Measurements from ENCODE around the gene SEC62. TPM values are rescaled to one million over a fixed set of nuclear protein-coding genes. Genes with fewer than 3 reads are reported as not detected.

The SEC62 gene
- total RNA-seq, 1 donor from 2014 or later: 75.4 TPM

DNA sequence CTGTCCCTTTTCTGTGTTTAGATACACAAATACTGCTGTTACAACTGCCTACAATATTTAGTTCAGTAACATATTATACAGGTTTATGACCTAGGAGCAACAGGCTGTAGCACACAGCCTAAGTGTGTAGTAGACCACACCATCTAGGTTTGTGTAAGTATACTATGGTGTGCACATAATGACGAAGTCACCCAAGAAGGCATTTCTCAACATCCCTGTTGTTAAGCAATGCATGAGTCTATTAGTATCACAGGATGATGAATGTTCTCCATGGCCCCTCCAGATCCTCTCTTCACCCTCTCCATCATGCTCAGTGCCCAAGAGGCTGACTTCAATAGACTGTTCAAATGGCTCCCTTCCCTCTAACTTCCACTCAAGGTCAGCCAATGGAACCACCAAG, 14.6 kb upstream of the SEC62 start:
- H3K27ac Mint-ChIP-seq: no peak overlapping the region
- peaks cover 9% of the 10 kb centered on the region for H3K4me1 Mint-ChIP-seq (ENCODE audit: low read depth)
- H3K27me3 Mint-ChIP-seq (ENCODE audit: insufficient read depth): no peaks in the 10 kb centered on the region
- no peaks in the 10 kb centered on the region for H3K36me3 Mint-ChIP-seq (ENCODE audit: low read depth)
- intact Hi-C loops (cut with micrococcal nuclease): no loop called here
- DNase-seq (ENCODE audit: low spot score): no peak
- no peak overlapping the region for H3K4me3 Mint-ChIP-seq
- H3K9me3 Mint-ChIP-seq: no peaks in the 10 kb centered on the region

DNA sequence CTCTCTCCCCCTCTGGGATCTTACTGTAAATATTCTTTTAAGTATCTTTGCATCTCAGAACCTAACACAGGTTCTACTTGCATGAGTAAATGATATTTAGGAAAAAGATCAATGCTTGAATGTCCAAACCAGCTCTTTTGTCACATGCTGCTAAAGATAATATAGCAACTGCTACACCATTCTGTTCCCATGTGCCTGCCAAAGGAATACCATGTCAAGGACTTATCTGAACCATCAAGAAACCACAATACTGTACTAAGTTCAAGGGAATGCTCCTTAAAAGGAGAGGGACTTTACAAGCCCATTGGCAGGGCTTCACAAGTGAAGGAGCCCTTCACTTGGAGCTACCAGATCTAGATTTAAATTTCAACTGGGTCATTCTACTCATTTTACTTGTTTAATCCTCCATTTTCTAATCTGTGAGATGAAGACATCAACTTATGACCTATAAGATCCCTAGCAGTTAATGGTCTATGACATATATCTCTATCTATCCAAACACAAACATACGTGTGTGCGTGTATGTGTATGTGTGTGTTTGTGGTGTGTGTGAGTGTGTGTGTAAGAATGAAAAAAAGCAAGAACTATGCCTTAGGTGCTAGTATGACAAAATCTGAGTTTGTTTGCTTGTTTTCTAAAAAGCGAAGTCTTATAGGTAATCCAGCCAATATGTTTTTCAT, 13.0 kb upstream of the SEC62 start:
- Mint-ChIP-seq H3K4me3 (no peak overlapping the region), H3K9me3 (no peaks in the 10 kb centered on the region), H3K27me3 (ENCODE audit: insufficient read depth) (peaks cover 5% of the 10 kb centered on the region), H3K27ac (no peak overlapping the region), H3K4me1 (ENCODE audit: low read depth) (peaks cover 9% of the 10 kb centered on the region), H3K36me3 (ENCODE audit: low read depth) (no peaks in the 10 kb centered on the region)
- intact Hi-C loops (cut with micrococcal nuclease): no loop called here
- DNase-seq (ENCODE audit: low spot score): no peak

DNA sequence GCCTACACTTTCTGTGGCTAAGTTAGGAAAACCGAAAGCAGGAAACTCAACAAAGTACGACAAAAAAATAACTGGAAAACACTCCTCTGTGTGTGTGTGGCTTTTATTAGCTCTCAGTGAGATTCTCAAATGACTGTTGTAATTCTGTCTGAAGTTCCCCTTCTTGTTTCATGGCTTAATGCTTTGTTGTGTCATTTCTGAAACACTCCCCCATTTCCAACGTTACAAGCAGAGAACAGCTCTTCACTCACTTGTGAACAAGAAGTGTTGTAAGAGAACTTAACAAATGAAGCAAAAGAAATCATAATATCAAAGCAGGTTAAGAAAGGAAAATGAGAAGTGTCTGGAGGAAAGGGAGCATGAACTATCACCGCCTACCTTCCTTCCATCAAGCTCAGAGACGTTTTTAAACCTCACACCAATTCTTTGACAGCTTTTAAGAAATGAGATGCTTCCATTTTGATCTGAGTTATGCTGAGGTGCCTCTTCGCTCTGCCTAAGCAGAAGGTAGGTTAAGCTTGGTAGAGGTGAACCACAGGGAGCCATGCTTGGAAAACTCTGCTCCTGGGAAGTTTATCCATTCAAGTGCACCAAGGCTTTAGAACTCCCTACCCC, 12.4 kb upstream of the SEC62 start:
- intact Hi-C loops (cut with micrococcal nuclease): no loop called here
- Mint-ChIP-seq H3K27me3 (ENCODE audit: insufficient read depth) (peaks cover 5% of the 10 kb centered on the region), H3K27ac (no peak overlapping the region), H3K9me3 (no peaks in the 10 kb centered on the region), H3K4me1 (ENCODE audit: low read depth) (peaks cover 9% of the 10 kb centered on the region), H3K36me3 (ENCODE audit: low read depth) (no peaks in the 10 kb centered on the region), H3K4me3 (no peak overlapping the region)
- no peak for DNase-seq (ENCODE audit: low spot score)

DNA sequence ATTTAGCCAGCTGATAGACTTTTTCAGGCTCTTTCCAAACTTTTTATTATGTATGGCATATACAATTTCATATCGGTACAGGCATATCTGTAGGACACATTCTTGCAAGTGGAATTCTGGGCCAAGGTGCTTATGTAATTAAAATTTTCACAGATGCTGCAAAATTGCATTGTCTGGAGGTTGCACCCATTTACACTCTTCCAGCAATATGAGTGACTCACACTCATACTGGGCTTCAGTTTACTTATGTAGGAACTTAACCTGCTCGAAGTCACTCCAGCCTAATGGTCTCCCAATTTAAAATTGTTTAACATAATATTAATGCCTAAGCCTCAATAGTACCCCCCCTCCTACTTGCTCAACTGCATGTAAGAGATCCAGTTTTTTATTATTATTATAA, 11.2 kb upstream of the SEC62 start:
- peaks cover 5% of the 10 kb centered on the region for H3K27me3 Mint-ChIP-seq (ENCODE audit: insufficient read depth)
- no peak overlapping the region for H3K4me3 Mint-ChIP-seq
- H3K9me3 Mint-ChIP-seq: no peaks in the 10 kb centered on the region
- no peak for DNase-seq (ENCODE audit: low spot score)
- intact Hi-C loops (cut with micrococcal nuclease): no loop called here
- H3K4me1 Mint-ChIP-seq (ENCODE audit: low read depth): peaks cover 9% of the 10 kb centered on the region
- H3K36me3 Mint-ChIP-seq (ENCODE audit: low read depth): no peaks in the 10 kb centered on the region
- no peak overlapping the region for H3K27ac Mint-ChIP-seq

DNA sequence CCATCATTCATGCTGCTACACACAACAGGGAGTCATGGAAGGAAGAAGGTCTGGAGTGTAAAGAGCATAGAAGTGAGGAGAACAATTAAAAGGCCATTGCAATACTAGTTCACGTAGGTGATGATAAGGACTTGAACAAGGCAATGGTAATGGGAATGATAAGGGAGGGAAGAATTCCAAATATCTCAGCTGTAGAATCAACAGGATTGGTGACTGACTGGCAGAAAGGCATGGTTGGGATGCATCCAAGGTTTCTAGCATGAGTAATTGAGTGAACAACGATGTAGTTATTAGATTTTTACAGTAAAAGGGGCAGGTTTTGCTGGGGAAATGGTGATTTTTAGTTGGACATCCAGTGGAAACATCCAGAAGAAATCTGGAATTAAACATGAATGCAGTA, 2.4 kb upstream of the SEC62 start:
- DNase-seq (ENCODE audit: low spot score): no peak
- Mint-ChIP-seq H3K4me1 (ENCODE audit: low read depth) (peaks cover 32% of the 10 kb centered on the region), H3K4me3 (no peak overlapping the region), H3K36me3 (ENCODE audit: low read depth) (peaks cover 9% of the 10 kb centered on the region), H3K27ac (no peak overlapping the region), H3K27me3 (ENCODE audit: insufficient read depth) (peaks cover 2% of the 10 kb centered on the region), H3K9me3 (no peaks in the 10 kb centered on the region)
- intact Hi-C loops (cut with micrococcal nuclease): no loop called here

DNA sequence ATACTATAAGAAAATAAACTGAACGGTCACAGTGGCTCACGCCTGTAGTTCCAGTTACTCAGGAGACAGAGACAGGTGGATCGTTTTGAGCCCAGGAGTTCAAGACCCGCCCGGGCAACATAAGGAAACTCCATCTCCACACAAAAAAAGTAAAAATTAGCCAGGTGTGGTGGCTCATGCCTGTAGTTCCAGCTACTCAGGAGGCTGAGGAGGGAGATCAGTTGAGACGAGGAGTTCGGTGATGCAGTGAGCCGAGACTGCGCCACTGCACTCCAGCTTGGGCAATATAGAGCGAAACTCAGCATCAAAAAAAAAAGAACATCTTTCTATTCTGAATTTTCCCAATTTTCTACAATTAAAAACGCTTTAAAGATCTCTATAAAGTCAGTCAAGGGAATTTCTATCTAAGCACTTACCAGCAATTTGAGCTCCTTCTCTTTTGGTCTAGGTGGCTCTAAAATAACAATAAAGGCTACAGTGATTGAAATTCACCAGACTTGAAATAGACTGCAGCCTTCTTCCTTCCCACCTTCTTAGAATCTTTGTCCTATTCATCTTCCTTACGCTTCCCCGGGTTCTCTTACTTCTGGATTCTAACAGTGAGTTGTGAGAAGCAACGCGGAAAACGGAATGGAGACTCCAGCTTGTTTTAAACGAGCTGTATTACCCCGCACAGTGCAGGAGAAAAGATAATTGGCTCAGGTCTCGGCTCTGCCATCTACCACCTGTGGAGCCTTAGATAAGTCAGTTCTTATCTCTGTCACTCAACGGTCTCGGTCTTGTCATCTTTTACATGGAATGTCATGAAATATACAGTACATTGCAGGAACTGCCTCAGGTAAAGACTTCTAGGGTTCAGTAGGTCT, 812 bp upstream of the SEC62 start:
- peak overlapping the region; percentile 99 for H3K27ac Mint-ChIP-seq
- H3K27me3 Mint-ChIP-seq (ENCODE audit: insufficient read depth): peaks cover 2% of the 10 kb centered on the region
- H3K4me3 Mint-ChIP-seq: peak overlapping the region; percentile 91
- no peaks in the 10 kb centered on the region for H3K9me3 Mint-ChIP-seq
- intact Hi-C loops (cut with micrococcal nuclease): loop anchor here (1.0 to 2.0 kb wide), 5 partner anchors 71 to 257 kb away; partner anchors contain the start of genes GPR160, PHC3 and PRKCI
- peaks cover 42% of the 10 kb centered on the region for H3K4me1 Mint-ChIP-seq (ENCODE audit: low read depth)
- DNase-seq (ENCODE audit: low spot score): no peak
- peaks cover 12% of the 10 kb centered on the region for H3K36me3 Mint-ChIP-seq (ENCODE audit: low read depth)

DNA sequence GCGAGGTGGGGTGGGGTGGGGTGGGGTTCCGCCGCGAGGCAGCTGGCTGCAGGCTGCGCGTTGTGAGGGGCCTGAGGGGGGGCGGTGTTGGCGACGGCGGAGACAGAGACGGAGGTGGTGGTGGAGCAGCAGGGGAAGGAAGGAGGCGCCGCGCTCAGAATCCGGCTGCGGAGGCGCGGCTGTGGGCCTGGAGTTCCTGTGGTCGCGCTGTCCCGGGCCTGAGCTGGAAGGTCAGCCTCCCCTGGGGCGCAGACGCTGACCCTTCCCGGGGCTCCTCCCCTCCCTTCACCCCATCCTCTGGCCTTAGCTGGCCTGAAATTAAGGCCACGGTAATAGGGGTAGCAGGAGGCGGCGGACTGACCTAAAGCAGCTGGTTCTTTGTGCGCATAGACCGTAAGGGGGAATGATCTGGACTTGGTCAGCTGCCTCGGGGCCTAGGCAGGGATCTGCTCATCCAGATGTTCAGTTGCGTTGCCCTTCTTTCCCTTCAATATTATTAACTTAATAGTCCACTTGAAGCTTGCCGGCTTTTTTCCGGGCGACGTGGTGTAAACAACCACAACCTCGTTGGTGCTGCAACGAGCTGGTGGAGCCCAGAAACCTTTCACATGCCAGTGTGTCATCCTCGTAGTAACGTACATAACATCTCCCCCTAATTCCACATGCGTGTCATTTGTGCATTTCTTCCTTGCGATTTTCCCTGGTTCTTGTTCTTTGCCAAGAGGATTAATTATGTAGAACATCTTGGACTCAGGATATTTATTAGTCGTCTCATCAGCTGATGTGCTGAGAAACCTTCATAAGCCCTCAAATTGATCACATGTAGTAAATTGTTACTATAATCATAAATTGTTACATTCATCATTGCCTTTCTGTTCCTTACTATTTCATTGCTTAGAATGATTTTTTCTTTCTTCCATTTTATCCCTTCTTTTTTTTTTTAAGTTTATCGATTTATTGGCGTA, 626 bp downstream of the SEC62 start:
- H3K27me3 Mint-ChIP-seq (ENCODE audit: insufficient read depth): peaks cover 2% of the 10 kb centered on the region
- H3K36me3 Mint-ChIP-seq (ENCODE audit: low read depth): peaks cover 17% of the 10 kb centered on the region
- intact Hi-C loops (cut with micrococcal nuclease): loop anchor here (1.0 to 2.0 kb wide), 8 partner anchors 13 to 256 kb away; partner anchors contain the start of genes GPR160, PHC3 and PRKCI
- peaks cover 48% of the 10 kb centered on the region for H3K4me1 Mint-ChIP-seq (ENCODE audit: low read depth)
- peak overlapping the region; percentile 99 for H3K27ac Mint-ChIP-seq
- H3K4me3 Mint-ChIP-seq: peak overlapping the region; percentile 91
- no peaks in the 10 kb centered on the region for H3K9me3 Mint-ChIP-seq
- no peak for DNase-seq (ENCODE audit: low spot score)

DNA sequence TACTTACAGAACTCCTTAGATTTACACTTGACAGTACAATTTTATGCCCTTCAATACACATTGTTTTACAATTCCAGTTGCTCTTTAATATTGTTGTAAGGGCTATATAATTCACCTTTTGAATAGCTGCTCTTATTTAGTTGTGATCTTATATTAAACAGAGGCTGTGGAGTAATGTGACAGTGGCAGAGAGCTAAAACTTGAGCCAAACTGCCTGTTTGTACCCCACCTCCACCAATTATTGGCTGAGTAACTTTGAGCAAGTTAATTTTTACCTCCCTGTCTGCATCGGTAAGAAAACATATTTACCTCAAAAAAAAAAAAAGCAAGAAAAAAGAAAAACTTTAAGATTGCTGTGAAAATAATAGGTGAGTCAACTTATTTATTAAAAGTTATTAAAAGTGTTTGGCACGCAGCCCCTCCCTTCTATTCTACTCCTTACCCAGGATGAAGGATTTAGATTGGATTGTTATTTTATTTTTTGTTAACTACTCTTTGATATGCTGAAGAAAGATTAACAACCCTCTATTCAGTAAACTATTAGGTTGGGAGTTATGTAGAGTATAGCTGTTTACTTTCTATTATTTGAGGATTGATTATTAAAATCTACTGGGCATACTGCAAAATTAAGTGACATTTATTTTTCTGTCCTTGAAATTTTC, 1.7 kb downstream of the SEC62 start:
- H3K27ac Mint-ChIP-seq: no peak overlapping the region
- peak overlapping the region; percentile 91 for H3K4me3 Mint-ChIP-seq
- H3K36me3 Mint-ChIP-seq (ENCODE audit: low read depth): peaks cover 20% of the 10 kb centered on the region
- no peaks in the 10 kb centered on the region for H3K9me3 Mint-ChIP-seq
- H3K27me3 Mint-ChIP-seq (ENCODE audit: insufficient read depth): peaks cover 2% of the 10 kb centered on the region
- DNase-seq (ENCODE audit: low spot score): no peak
- peaks cover 49% of the 10 kb centered on the region for H3K4me1 Mint-ChIP-seq (ENCODE audit: low read depth)
- intact Hi-C loops (cut with micrococcal nuclease): no loop called here

DNA sequence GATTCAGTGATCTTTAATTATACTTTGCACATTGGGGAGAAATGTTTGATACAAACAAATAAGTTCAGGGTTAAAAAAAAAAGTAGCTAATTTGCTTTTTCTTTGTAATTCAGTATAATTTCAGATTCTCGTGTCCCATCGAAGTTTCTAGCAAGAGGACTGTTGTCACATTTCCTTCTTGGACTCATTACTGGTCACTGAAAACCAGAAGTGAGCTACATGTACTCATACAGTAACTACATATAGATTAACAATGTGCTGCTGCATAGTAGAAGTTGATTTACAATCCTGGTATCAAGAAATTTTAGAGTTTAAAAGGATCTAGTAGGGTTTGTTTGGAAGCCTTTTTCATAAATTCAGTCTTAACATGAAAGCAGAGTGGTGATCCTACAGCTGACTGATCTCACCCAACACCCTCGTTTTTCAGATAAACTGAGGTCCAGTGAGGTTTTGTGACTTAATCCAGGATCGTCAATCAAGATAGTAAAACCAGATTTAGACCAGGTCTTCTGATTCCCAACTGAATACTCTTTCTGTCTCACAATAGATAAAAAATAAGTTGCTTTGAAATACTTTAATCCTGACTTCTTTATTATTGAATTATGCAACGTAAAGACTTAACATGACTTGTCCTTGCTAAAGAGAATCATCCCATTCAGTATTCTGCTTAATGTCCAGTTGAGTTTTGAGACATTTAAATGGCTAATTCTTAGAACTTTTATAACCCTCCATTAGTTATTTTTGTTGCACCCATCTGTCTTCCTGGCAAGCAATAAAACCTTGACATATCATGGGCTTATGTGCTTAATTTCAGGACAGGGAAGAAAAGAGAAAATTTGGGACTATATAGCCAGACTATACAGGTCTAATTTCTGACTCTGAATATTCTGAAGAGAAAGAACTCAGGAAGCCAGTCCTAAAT, 2.8 kb downstream of the SEC62 start:
- Mint-ChIP-seq H3K4me3 (peak overlapping the region; percentile 91), H3K27ac (no peak overlapping the region), H3K36me3 (ENCODE audit: low read depth) (peaks cover 29% of the 10 kb centered on the region), H3K9me3 (no peaks in the 10 kb centered on the region), H3K27me3 (ENCODE audit: insufficient read depth) (peaks cover 2% of the 10 kb centered on the region), H3K4me1 (ENCODE audit: low read depth) (peaks cover 57% of the 10 kb centered on the region)
- DNase-seq (ENCODE audit: low spot score): no peak
- intact Hi-C loops (cut with micrococcal nuclease): loop anchor here (1.0 kb wide), 1 partner anchor 24 kb away; no protein-coding TSS in a partner anchor

DNA sequence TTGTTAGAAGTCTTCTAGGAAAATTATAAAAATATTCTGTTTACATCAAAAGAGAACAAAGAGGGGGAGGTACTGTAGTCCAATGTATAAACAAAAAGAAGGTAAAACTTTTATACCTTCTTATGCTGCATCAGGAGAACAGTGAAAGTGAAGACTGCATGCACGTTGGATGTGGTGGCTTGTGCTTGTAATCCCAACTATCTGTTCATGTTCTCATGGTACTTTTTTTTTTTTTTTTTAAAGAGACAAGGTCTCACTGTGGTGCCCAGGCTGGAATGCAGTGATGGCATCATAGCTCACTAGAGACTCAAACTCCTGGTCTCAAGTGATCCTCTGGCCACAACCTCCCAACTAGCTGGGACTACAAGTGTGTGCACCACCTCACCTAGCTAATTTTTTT, 4.2 kb downstream of the SEC62 start:
- Mint-ChIP-seq H3K9me3 (no peaks in the 10 kb centered on the region), H3K4me1 (ENCODE audit: low read depth) (peaks cover 53% of the 10 kb centered on the region), H3K4me3 (no peak overlapping the region), H3K27ac (no peak overlapping the region), H3K36me3 (ENCODE audit: low read depth) (peaks cover 30% of the 10 kb centered on the region), H3K27me3 (ENCODE audit: insufficient read depth) (peaks cover 2% of the 10 kb centered on the region)
- no peak for DNase-seq (ENCODE audit: low spot score)
- intact Hi-C loops (cut with micrococcal nuclease): no loop called here

DNA sequence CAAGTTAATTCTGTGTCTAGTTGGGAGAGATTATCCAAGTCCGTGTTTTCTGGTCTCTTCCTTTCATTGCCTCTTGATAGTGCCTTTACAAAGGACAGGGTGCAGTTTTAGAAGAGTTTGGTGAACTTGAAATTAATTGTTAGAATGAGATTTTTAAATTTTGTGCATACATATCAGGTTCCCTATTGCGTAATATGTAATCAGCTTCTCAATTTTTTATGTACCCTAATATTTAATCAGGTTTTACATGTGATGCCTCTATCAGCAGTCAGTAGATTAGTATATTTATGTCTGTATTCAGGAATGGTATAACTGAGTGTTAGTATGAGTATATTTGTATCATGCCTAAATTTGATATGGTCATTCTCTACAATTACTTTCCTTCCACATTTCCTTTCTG, 4.9 kb downstream of the SEC62 start:
- Mint-ChIP-seq H3K27ac (no peak overlapping the region), H3K27me3 (ENCODE audit: insufficient read depth) (peaks cover 1% of the 10 kb centered on the region), H3K36me3 (ENCODE audit: low read depth) (peaks cover 30% of the 10 kb centered on the region), H3K9me3 (no peaks in the 10 kb centered on the region), H3K4me3 (no peak overlapping the region), H3K4me1 (ENCODE audit: low read depth) (peaks cover 47% of the 10 kb centered on the region)
- DNase-seq (ENCODE audit: low spot score): no peak
- intact Hi-C loops (cut with micrococcal nuclease): no loop called here
